H1 (cell line): ENCODE results near the gene ZSWIM4. TPM values are rescaled to one million over a fixed set of nuclear protein-coding genes. Genes with fewer than 3 reads are reported as not detected.

Experiments used
- CTCF ChIA-PET: fragments of 300-600 bp; sonication (Branson Sonifier 250); formaldehyde crosslinking; loops from one replicate; lab custom pipeline; 2021; ENCODE audit not compliant: partially characterized antibody; lab: Charles Lee
- POLR2A ChIA-PET: fragments of 300-600 bp; sonication (Branson Sonifier 250); formaldehyde crosslinking; loops from one replicate; lab custom pipeline; 2021; ENCODE audit warnings: inconsistent platforms; ENCODE audit not compliant: partially characterized antibody; lab: Charles Lee
- DNase-seq, 2 experiments: peaks; one replicate each; pipeline versions ENCODE4 v3.0.0 to v3.0.0-alpha.2; 2010 to 2022; ENCODE audit warnings: low spot score in 2 of 2, low read depth in 1 of 2, mixed read lengths in 1 of 2
- FAIRE-seq: peaks from 2 replicates; lab custom pipeline; 2011; peaks lifted over from hg19 to GRCh38; lab: Jason Lieb, UNC
- H2AFZ ChIP-seq: 2 replicates; pipeline ENCODE4 v1.8.1; 2012; ENCODE audit warnings: low read length, inconsistent platforms
- H2AK5ac ChIP-seq: 2 replicates; pipeline ENCODE4 v1.6.1; 2013; ENCODE audit warnings: low read depth, low read length
- H2BK120ac ChIP-seq: replicated peaks from 2 replicates; pipeline ENCODE3; 2013; ENCODE audit warnings: low read depth, low read length, inconsistent platforms
- H2BK12ac ChIP-seq: 2 replicates; pipeline ENCODE4 v1.6.1; 2013; ENCODE audit warnings: low read depth, low read length
- H2BK15ac ChIP-seq: 2 replicates; pipeline ENCODE4 v1.6.1; 2013; ENCODE audit warnings: low read length
- H2BK20ac ChIP-seq: 2 replicates; pipeline ENCODE4 v1.6.1; 2013; ENCODE audit warnings: low read length
- H2BK5ac ChIP-seq: 2 replicates; pipeline ENCODE4 v1.6.1; 2013; ENCODE audit warnings: low read depth, low read length
- H3K14ac ChIP-seq: 2 replicates; pipeline ENCODE4 v1.6.1; 2013; ENCODE audit warnings: inconsistent platforms; ENCODE audit not compliant: insufficient read length
- H3K18ac ChIP-seq: 2 replicates; pipeline ENCODE4 v1.6.1; 2013; ENCODE audit warnings: low read length; ENCODE audit errors: extremely low read depth
- H3K23ac ChIP-seq: 2 replicates; pipeline ENCODE4 v1.6.1; 2013; ENCODE audit warnings: inconsistent platforms; ENCODE audit not compliant: insufficient read length
- H3K23me2 ChIP-seq: 2 replicates; pipeline ENCODE4 v1.6.1; 2013; ENCODE audit warnings: low read depth, low read length
- H3K27ac ChIP-seq: 2 replicates; pipeline ENCODE4 v1.6.1; 2011; ENCODE audit warnings: low read depth, low read length, inconsistent platforms
- H3K27me3 ChIP-seq, 4 experiments: replicated peaks in 1 of 4; 1 replicate in 1 of 4; 2 replicates in 3 of 4; pipeline versions ENCODE4 v1.6.1 to v1.8.1; 2011 to 2013; ENCODE audit warnings: low read length in 3 of 4, mild to moderate bottlenecking in 3 of 4, inconsistent platforms in 2 of 4, mixed read lengths in 2 of 4, moderate library complexity in 1 of 4; ENCODE audit not compliant: control insufficient read depth in 3 of 4, insufficient read depth in 3 of 4; ENCODE audit errors: extremely low read depth in 1 of 4
- H3K36me3 ChIP-seq, 4 experiments: 2 replicates each; pipeline versions ENCODE4 v1.6.1 to v1.8.1; 2011 to 2013; ENCODE audit warnings: mild to moderate bottlenecking in 4 of 4, low read length in 3 of 4, moderate library complexity in 2 of 4, control low read depth in 1 of 4, inconsistent platforms in 1 of 4; ENCODE audit not compliant: insufficient read depth in 4 of 4, control insufficient read depth in 2 of 4
- H3K4ac ChIP-seq: replicated peaks from 2 replicates; pipeline ENCODE3; 2013; ENCODE audit warnings: low read length, low read depth, mixed read lengths, inconsistent platforms; ENCODE audit not compliant: insufficient read length
- H3K4me1 ChIP-seq, 4 experiments: replicated peaks in 1 of 4; 1 replicate in 1 of 4; 2 replicates in 3 of 4; pipeline versions ENCODE4 v1.6.1 to v1.8.1; 2011 to 2013; ENCODE audit warnings: low read length in 3 of 4, inconsistent platforms in 2 of 4, mixed read lengths in 1 of 4; ENCODE audit not compliant: insufficient read depth in 4 of 4, control insufficient read depth in 3 of 4
- H3K4me2 ChIP-seq, 2 experiments: 2 replicates each; pipeline versions ENCODE4 v1.6.1 to v1.8.1; 2011 to 2013; ENCODE audit warnings: low read depth in 2 of 2, low read length in 2 of 2, control low read depth in 1 of 2, inconsistent platforms in 1 of 2, mild to moderate bottlenecking in 1 of 2; ENCODE audit not compliant: insufficient read depth in 1 of 2
- H3K4me3 ChIP-seq, 4 experiments: fragments of 200-600, 300-600 bp in 1 of 4; sonication (generic), shearing (Covaris generic), sonication (Bioruptor Twin) in 1 of 4; 2 replicates each; pipeline versions ENCODE4 v1.5.1 to v1.8.1; 2011 to 2016; ENCODE audit warnings: low read length in 4 of 4, low read depth in 3 of 4, control low read depth in 2 of 4, inconsistent platforms in 2 of 4, mild to moderate bottlenecking in 2 of 4, mixed read lengths in 1 of 4, moderate library complexity in 1 of 4; ENCODE audit not compliant: insufficient read depth in 2 of 4; ENCODE audit errors: extremely low read depth in 1 of 4
- H3K56ac ChIP-seq: replicated peaks from 2 replicates; pipeline ENCODE3; 2013; ENCODE audit warnings: low read depth, mild to moderate bottlenecking, mixed read lengths, low read length, inconsistent platforms; ENCODE audit not compliant: insufficient read length
- H3K79me1 ChIP-seq: 2 replicates; pipeline ENCODE4 v1.6.1; 2013; ENCODE audit warnings: low read depth, low read length, control low read depth
- H3K79me2 ChIP-seq, 2 experiments: 2 replicates each; pipeline versions ENCODE4 v1.6.1 to v1.8.1; 2012 to 2013; ENCODE audit warnings: low read length in 2 of 2, mild to moderate bottlenecking in 2 of 2, inconsistent platforms in 1 of 2; ENCODE audit not compliant: insufficient read depth in 2 of 2, control insufficient read depth in 1 of 2
- H3K9ac ChIP-seq, 4 experiments: replicated peaks in 1 of 4; 1 replicate in 1 of 4; 2 replicates in 3 of 4; pipeline versions ENCODE4 v1.6.1 to v1.8.1; 2011 to 2013; ENCODE audit warnings: low read depth in 3 of 4, low read length in 3 of 4, control low read depth in 2 of 4, mild to moderate bottlenecking in 2 of 4, moderate library complexity in 2 of 4, inconsistent platforms in 1 of 4; ENCODE audit errors: extremely low read depth in 1 of 4
- H3K9me3 ChIP-seq, 2 experiments: 2 replicates each; pipeline versions ENCODE4 v1.6.1 to v1.8.1; 2012 to 2013; ENCODE audit warnings: mild to moderate bottlenecking in 2 of 2, moderate library complexity in 2 of 2, control low read depth in 1 of 2, inconsistent platforms in 1 of 2, low read depth in 1 of 2, low read length in 1 of 2, mixed read lengths in 1 of 2; ENCODE audit not compliant: insufficient read depth in 2 of 2
- H4K20me1 ChIP-seq, 2 experiments: replicated peaks in 1 of 2; 2 replicates each; pipeline versions ENCODE3 to v1.8.1; 2011 to 2013; ENCODE audit warnings: inconsistent platforms in 2 of 2, low read length in 2 of 2, mild to moderate bottlenecking in 1 of 2; ENCODE audit not compliant: insufficient read depth in 2 of 2, control insufficient read depth in 1 of 2
- H4K5ac ChIP-seq: 2 replicates; pipeline ENCODE4 v1.6.1; 2013; ENCODE audit warnings: low read length, low read depth, mixed read lengths, inconsistent platforms; ENCODE audit not compliant: insufficient read length
- H4K8ac ChIP-seq: 2 replicates; pipeline ENCODE4 v1.8.0; 2013; ENCODE audit warnings: mild to moderate bottlenecking, moderate library complexity, low read length, inconsistent platforms; ENCODE audit not compliant: insufficient read depth; ENCODE audit errors: extremely low read depth
- H4K91ac ChIP-seq: replicated peaks from 2 replicates; pipeline ENCODE3; 2013; ENCODE audit warnings: low read length, mixed read lengths, inconsistent platforms; ENCODE audit not compliant: insufficient read length
- CHD2 ChIP-seq: IDR thresholded peaks from 2 replicates; pipeline ENCODE4 v1.6.1; 2012; ENCODE audit warnings: low read length, improper control_type of control experiment
- FOSL1 ChIP-seq: IDR thresholded peaks from 2 replicates; pipeline ENCODE4 v1.6.1; 2011; ENCODE audit warnings: mild to moderate bottlenecking, low read depth, low read length, moderate library complexity; ENCODE audit not compliant: insufficient read depth
- GABPA ChIP-seq: IDR thresholded peaks from 2 replicates; pipeline ENCODE4 v1.6.1; 2011; ENCODE audit warnings: mild to moderate bottlenecking, low read length, moderate library complexity, borderline replicate concordance; ENCODE audit not compliant: insufficient read depth
- PHF8 ChIP-seq: fragments of 200-600 bp; sonication (generic); conservative IDR thresholded peaks from 2 replicates; pipeline ENCODE4 v1.7.1; 2012; ENCODE audit warnings: low read depth, mild to moderate bottlenecking, inconsistent platforms, low read length, moderate library complexity
- POLR2AphosphoS5 ChIP-seq: IDR thresholded peaks from 2 replicates; pipeline ENCODE4 v1.6.1; 2011; ENCODE audit warnings: low read depth, low read length
- SIX5 ChIP-seq: IDR thresholded peaks from 2 replicates; pipeline ENCODE4 v1.6.1; 2011; ENCODE audit warnings: mild to moderate bottlenecking, low read depth, low read length
- SP4 ChIP-seq: IDR thresholded peaks from 2 replicates; pipeline ENCODE4 v1.6.1; 2012; ENCODE audit warnings: low read length, inconsistent platforms
- USF2 ChIP-seq: IDR thresholded peaks from 2 replicates; pipeline ENCODE4 v1.6.1; 2011; ENCODE audit warnings: low read length, improper control_type of control experiment
- YY1 ChIP-seq: IDR thresholded peaks from 2 replicates; pipeline ENCODE4 v1.6.1; 2011; ENCODE audit warnings: low read depth, mild to moderate bottlenecking, low read length
- WGBS, 2 experiments: shearing (Covaris generic) in 1 of 2; methylation state at CpG; one replicate each; pipeline versions ENCODE4 v1.1.6 to v1.1.7; 2013 to 2015; ENCODE audit warnings: low lambda C conversion rate in 2 of 2, mixed read lengths in 2 of 2, inconsistent platforms in 1 of 2, low coverage in 1 of 2, missing lambda C conversion rate in 1 of 2; ENCODE audit not compliant: insufficient replicate concordance in 2 of 2, insufficient coverage in 1 of 2, insufficient read length in 1 of 2; ENCODE audit errors: extremely low coverage in 1 of 2, missing lambda C conversion rate in 1 of 2; 5-methylcytosine and 5-hydroxymethylcytosine counted together
- polyA plus RNA-seq, 7 experiments: library from polyadenylated mRNA; depleted of rRNA in 3 of 7; stranded (reverse) in 5 of 7; unstranded in 2 of 7; fragments of >200 nt in 5 of 7; fragments of 200-250 nt in 2 of 7; gene quantifications; 1 replicate in 5 of 7; 2 replicates in 1 of 7; 4 replicates in 1 of 7; pipeline versions ENCODE4 v1.2.1 to v1.2.3, GENCODE V29; 2011 to 2013; ENCODE audit warnings: missing spikeins in 2 of 7, mixed read lengths in 2 of 7
- total RNA-seq: library from RNA; stranded (reverse); fragmentation: NEBNext Ultra II Directional; extraction: Animal tissue kit (Norgen Biotek cat#: 25700); gene quantifications from 2 replicates; pipeline ENCODE4 v1.2.1, GENCODE V29; 2021

Gene ZSWIM4
- total and polyA plus RNA-seq, 2 of the 8 experiments (the other 6 are each of a cell fraction or from before 2014, with no cell fraction given) = 12.2 to 31.1 TPM

DNA sequence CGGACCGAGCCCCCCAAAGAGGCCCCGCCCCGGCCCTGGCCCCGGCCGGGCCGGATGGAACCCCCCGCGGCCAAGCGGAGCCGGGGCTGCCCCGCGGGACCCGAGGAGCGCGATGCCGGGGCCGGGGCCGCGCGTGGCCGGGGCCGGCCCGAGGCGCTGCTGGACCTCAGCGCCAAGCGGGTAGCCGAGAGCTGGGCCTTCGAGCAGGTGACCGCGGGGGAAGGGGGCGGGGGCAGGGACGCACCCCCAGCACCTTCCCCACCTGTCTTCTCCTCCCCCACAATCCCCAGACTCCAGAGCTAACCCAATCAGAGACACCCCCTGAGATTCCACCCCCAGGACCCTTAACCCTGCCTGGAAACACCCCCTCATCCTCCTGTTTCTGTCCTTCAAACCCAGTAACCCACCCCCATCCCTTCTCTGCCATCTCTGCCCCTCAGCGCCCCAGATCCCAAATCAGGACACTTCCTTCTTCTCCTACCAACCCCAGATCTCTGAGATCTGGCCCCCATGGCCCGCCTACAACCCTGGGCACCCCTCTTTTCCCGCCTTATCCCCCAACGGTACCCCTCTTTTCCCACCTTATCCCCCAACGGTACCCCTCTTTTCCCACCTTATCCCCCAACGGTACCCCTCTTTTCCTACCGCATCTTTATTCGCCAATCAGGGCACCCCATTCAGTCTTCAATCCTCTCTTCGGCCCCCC lies 505 bp downstream of the ZSWIM4 start:
- H4K20me1 ChIP-seq = peaks cover 0 to 3% of the 10 kb centered on the region in 2 experiments
- H3K23me2 ChIP-seq = peaks cover 8% of the 10 kb centered on the region; the same call in 1 of the 2 replicates
- no peak for DNase-seq
- peak overlapping the region; percentile 59 to 81 (median 64) for H3K4me3 ChIP-seq
- no peak overlapping the region; the same call in 1 of the 2 replicates for H2BK15ac ChIP-seq
- peak overlapping the region; percentile 97; the same call in 1 of the 2 replicates for H4K8ac ChIP-seq
- no peak for FAIRE-seq
- H3K27ac ChIP-seq = peak overlapping the region; percentile 92
- no peak overlapping the region for H2AFZ ChIP-seq
- ChIA-PET POLR2A (interaction anchor here (0.6 to 6.7 kb wide), 19 partner anchors 9 to 1547 kb away, joined by 3 to 60 read pairs (median 5); partner anchors contain the start of gene C19orf53), CTCF (interaction anchor here (1.1 to 5.5 kb wide), 7 partner anchors 12 to 67 kb away, joined by 3 to 42 read pairs (median 6); partner anchors contain the start of gene C19orf53)
- no peaks in the 10 kb centered on the region for H3K9me3 ChIP-seq
- 0 out of 2 replicates have a peak overlapping the region, but pooled peaks have one; percentile 24 for H2BK5ac ChIP-seq
- H2BK12ac ChIP-seq = peak overlapping the region; percentile 75; the same call in 1 of the 2 replicates
- H3K4me2 ChIP-seq = peak overlapping the region; percentile 73 to 93
- H3K79me1 ChIP-seq = peaks cover 5% of the 10 kb centered on the region; the same call in 1 of the 2 replicates
- H3K36me3 ChIP-seq = peaks cover 0 to 5% (median 2%) of the 10 kb centered on the region in 4 experiments; a peak in 3 of 8 replicates
- H2AK5ac ChIP-seq = 0 out of 2 replicates have a peak overlapping the region, but pooled peaks have one; percentile 39
- 5% methylated on average over 13 of the region's 42 CpGs; no CpG with 5 or more reads in 1 of the 2 experiments for WGBS, 2 experiments
- peaks cover 0 to 12% of the 10 kb centered on the region in 2 experiments; a peak in 1 of 4 replicates for H3K79me2 ChIP-seq
- no peaks in the 10 kb centered on the region for H3K27me3 ChIP-seq
- no peak overlapping the region for H3K56ac ChIP-seq
- peak overlapping the region; percentile 71 to 95 (median 78) for H3K9ac ChIP-seq
- H3K18ac ChIP-seq = no peak overlapping the region
- no peak overlapping the region for H3K23ac ChIP-seq
- peaks cover 0 to 7% (median 4%) of the 10 kb centered on the region in 4 experiments; a peak in 4 of 7 replicates for H3K4me1 ChIP-seq
- peak overlapping the region; percentile 52 for H4K91ac ChIP-seq
- no peak overlapping the region for H2BK20ac ChIP-seq
- peak overlapping the region; percentile 6 for H4K5ac ChIP-seq
- H2BK120ac ChIP-seq = no peak overlapping the region
- H3K4ac ChIP-seq = no peak overlapping the region
- H3K14ac ChIP-seq = no peak overlapping the region
- TF ChIP-seq USF2 (no peak; the same call in 1 of the 2 replicates), PHF8 (peak; percentile 76), GABPA (peak; percentile 32; the same call in 1 of the 2 replicates), CHD2 (no peak; the same call in 1 of the 2 replicates), SIX5 (no peak), SP4 (peak; percentile 10; the same call in 1 of the 2 replicates), YY1 (no peak), FOSL1 (no peak), POLR2AphosphoS5 (peak; percentile 58)
